Kidney epithelial cell (primary cell): ENCODE measurements around the gene TRMT10C. TPM values are rescaled to one million over a fixed set of nuclear protein-coding genes. Genes with fewer than 3 reads are reported as not detected.
"Not testable (repeated sequence)": the region's sequence is repeated elsewhere in the genome, so short reads cannot be mapped to it uniquely, and the experiment has no call there.

Experiments
- DNase-seq: peaks from one replicate; pipeline ENCODE4 v3.0.0-alpha.2; 2010; ENCODE audit warnings: low read depth
- H3K27me3 ChIP-seq: 2 replicates; pipeline ENCODE4 v1.6.0; 2011; ENCODE audit warnings: low read length; ENCODE audit not compliant: control insufficient read depth, insufficient read depth
- H3K36me3 ChIP-seq: 2 replicates; pipeline ENCODE4 v1.5.1; 2011; ENCODE audit warnings: low read length; ENCODE audit not compliant: control insufficient read depth, insufficient read depth
- H3K4me3 ChIP-seq: 2 replicates; pipeline ENCODE4 v1.5.1; 2011; ENCODE audit warnings: low read depth, mild to moderate bottlenecking, control low read depth, low read length
- CTCF ChIP-seq: IDR thresholded peaks from 2 replicates; pipeline ENCODE4 v1.5.1; 2011; ENCODE audit warnings: mild to moderate bottlenecking, moderate library complexity, low read length, control low read depth, inconsistent platforms; ENCODE audit not compliant: insufficient read depth, poor library complexity, severe bottlenecking
- total RNA-seq: library from RNA; depleted of rRNA; stranded (reverse); fragments of >200 nt; gene quantifications from 2 replicates; pipeline ENCODE4 v1.2.3, GENCODE V29; 2015

The TRMT10C gene
- total RNA-seq, 1 donor from 2014 or later, result 43.7 TPM

GRCh38 chr3:101542957-101543356 is 18.7 kb upstream of the TRMT10C start:
- Histone ChIP-seq H3K4me3 (no peak overlapping the region), H3K36me3 (no peaks in the 10 kb centered on the region), H3K27me3 (no peaks in the 10 kb centered on the region)
- DNase-seq, result no peak
- no peak for TF ChIP-seq CTCF

- no peak overlapping the region for H3K4me3 ChIP-seq
- no peak for DNase-seq
- peak; percentile 20 for TF ChIP-seq CTCF
- no peaks in the 10 kb centered on the region for H3K27me3 ChIP-seq
- no peaks in the 10 kb centered on the region for H3K36me3 ChIP-seq
Measured at GRCh38 chr3:101544161-101544850, 17.4 kb upstream of the TRMT10C start.

GRCh38 chr3:101548527-101549105 is 13.1 kb upstream of the TRMT10C start:
- DNase-seq, result no peak
- Histone ChIP-seq H3K4me3 (no peak overlapping the region), H3K36me3 (no peaks in the 10 kb centered on the region), H3K27me3 (no peaks in the 10 kb centered on the region)
- TF ChIP-seq CTCF, result no peak

- Histone ChIP-seq H3K27me3 (no peaks in the 10 kb centered on the region), H3K4me3 (no peak overlapping the region), H3K36me3 (no peaks in the 10 kb centered on the region)
- DNase-seq, result no peak
- TF ChIP-seq CTCF, result no peak
Measured at GRCh38 chr3:101549473-101549872, 12.2 kb upstream of the TRMT10C start.

- H3K27me3 ChIP-seq, DNase-seq, H3K4me3 ChIP-seq, H3K36me3 ChIP-seq: not testable (repeated sequence)
Measured at GRCh38 chr3:101551359-101552081, 10.1 kb upstream of the TRMT10C start.

- H3K36me3 ChIP-seq, H3K27me3 ChIP-seq, H3K4me3 ChIP-seq, DNase-seq: not testable (repeated sequence)
Measured at GRCh38 chr3:101553381-101553780, 8.3 kb upstream of the TRMT10C start.
